GM19193 (cell line): ENCODE results near the gene PIEZO2.

Experiments
- POLR2A ChIP-seq: IDR thresholded peaks from 4 replicates; pipeline ENCODE4 v1.6.1; 2011; ENCODE audit not compliant: insufficient read depth, insufficient read length; ENCODE audit errors: extremely low read depth

PIEZO2 gene

GRCh38 chr18:11004294-11004693 is 145.1 kb downstream of the PIEZO2 start:
- no peak for TF ChIP-seq POLR2A

- TF ChIP-seq POLR2A = no peak
These were observed 146.6 kb downstream of the PIEZO2 start for GRCh38 chr18:11002796-11003195.

GRCh38 chr18:11002277-11002676 is 147.1 kb downstream of the PIEZO2 start:
- no peak for TF ChIP-seq POLR2A

- no peak for TF ChIP-seq POLR2A
These were observed 149.3 kb downstream of the PIEZO2 start for GRCh38 chr18:11000071-11000470.

GRCh38 chr18:10997885-10998284 is 151.5 kb downstream of the PIEZO2 start:
- no peak for TF ChIP-seq POLR2A

GRCh38 chr18:10995550-10995949 is 153.8 kb downstream of the PIEZO2 start:
- TF ChIP-seq POLR2A = no peak

GRCh38 chr18:10989486-10989885 is 159.9 kb downstream of the PIEZO2 start:
- no peak for TF ChIP-seq POLR2A

- no peak for TF ChIP-seq POLR2A
These were observed 163.7 kb downstream of the PIEZO2 start for GRCh38 chr18:10985689-10986088.

GRCh38 chr18:10979411-10979810 is 170.0 kb downstream of the PIEZO2 start:
- no peak for TF ChIP-seq POLR2A

GRCh38 chr18:10977042-10977441 is 172.3 kb downstream of the PIEZO2 start:
- TF ChIP-seq POLR2A = no peak

- no peak for TF ChIP-seq POLR2A
These were observed 175.7 kb downstream of the PIEZO2 start for GRCh38 chr18:10973567-10974203.

GRCh38 chr18:10971717-10972116 is 177.7 kb downstream of the PIEZO2 start:
- no peak for TF ChIP-seq POLR2A

- TF ChIP-seq POLR2A = no peak
These were observed 184.2 kb downstream of the PIEZO2 start for GRCh38 chr18:10965119-10965518.

GRCh38 chr18:10953672-10954071 is 195.7 kb downstream of the PIEZO2 start:
- TF ChIP-seq POLR2A = no peak

GRCh38 chr18:10951631-10952544 is 197.5 kb downstream of the PIEZO2 start:
- TF ChIP-seq POLR2A = no peak
